ENCODE measurements around the gene SUGP2. TPM values are rescaled to one million over a fixed set of nuclear protein-coding genes. Genes with fewer than 3 reads are reported as not detected.
A peak's percentile ranks its signal among the peaks of the same experiment; 100 is the strongest.

The SUGP2 gene
- total and polyA plus RNA-seq, 5 experiments from 2014 or later = 7.4 to 136 (median 8.2) TPM

DNA sequence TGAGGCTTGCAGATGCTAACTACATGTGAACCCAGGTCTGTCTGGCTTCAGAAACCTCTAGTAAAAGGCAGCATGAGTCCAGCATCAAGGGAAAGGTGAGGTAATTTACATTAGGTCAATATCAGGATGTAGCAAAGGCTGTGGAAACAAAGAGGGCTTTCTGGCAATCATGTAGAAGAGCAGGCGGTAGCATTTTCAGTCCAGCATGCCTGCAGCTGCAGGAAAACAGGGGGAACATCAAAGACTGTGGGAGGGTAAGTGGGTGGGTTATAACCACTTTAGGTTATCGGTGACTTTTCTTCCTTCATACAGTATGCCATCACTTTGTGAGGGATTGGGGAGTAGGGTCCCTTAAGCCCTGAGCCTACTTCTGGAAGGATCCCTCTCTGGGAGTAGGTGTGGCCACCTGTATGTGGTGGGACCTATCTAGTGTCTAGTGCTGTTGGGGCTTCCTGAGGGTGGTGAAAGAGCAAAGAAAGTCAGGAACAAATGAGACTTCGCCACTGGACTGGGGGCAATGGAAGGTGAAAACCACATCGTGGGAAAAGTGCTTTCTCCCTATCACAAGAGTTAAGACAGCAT, 10.8 kb downstream of the SUGP2 start:
- Mint-ChIP-seq H3K4me3 (peak overlapping the region in 3 of 10 donors; percentile 7 to 52 (median 8)), H3K27ac (peak overlapping the region in 7 of 10 donors; percentile 36 to 72 (median 47)), H3K9me3 (no peaks in the 10 kb centered on the region), H3K27me3 (no peaks in the 10 kb centered on the region), H3K4me1 (peaks cover 16 to 47% (median 25%) of the 10 kb centered on the region in 4 donors), H3K36me3 (peaks cover 0 to 85% (median 14%) of the 10 kb centered on the region in 3 donors)
- no peak for ATAC-seq
- no peak for DNase-seq
- POLR2A ChIA-PET = no interaction called here

- Mint-ChIP-seq H3K4me1 (peaks cover 13 to 42% (median 16%) of the 10 kb centered on the region in 4 donors), H3K27ac (no peak overlapping the region), H3K27me3 (no peaks in the 10 kb centered on the region), H3K4me3 (no peak overlapping the region), H3K36me3 (peaks cover 0 to 85% (median 20%) of the 10 kb centered on the region in 3 donors), H3K9me3 (no peaks in the 10 kb centered on the region)
- DNase-seq (no peak), ATAC-seq (no peak)
- POLR2A ChIA-PET = interaction anchor here (0.7 kb wide), 1 partner anchor 24 kb away, joined by 3 read pairs; no protein-coding TSS in a partner anchor
These were observed 12.2 kb downstream of the SUGP2 start for GRCh38 chr19:19021115-19021514.

DNA sequence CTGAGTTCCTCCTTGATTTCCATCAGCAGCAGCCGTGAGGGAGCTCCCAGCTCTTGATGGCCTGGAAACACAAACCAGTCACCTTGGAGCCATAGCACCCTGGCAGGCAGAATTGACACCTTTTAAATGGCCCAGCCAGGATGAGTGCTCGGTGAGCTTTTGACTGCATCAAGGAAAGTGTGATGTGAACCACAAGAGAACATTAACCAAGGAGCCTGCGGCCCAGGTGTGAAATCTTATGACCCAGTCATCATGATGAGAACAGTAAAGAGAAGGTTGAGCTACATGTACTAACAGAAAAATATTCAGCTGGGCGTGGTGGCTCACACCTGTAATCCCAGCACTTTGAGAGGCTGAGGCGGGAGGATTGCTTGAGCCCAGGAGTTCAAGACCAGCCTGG, 22.8 kb downstream of the SUGP2 start:
- Mint-ChIP-seq H3K4me3 (no peak overlapping the region), H3K27ac (peak overlapping the region in 1 of 10 donors; percentile 25), H3K27me3 (no peaks in the 10 kb centered on the region), H3K36me3 (peaks cover 0 to 90% (median 22%) of the 10 kb centered on the region in 3 donors), H3K9me3 (no peaks in the 10 kb centered on the region), H3K4me1 (peaks cover 0 to 5% (median 3%) of the 10 kb centered on the region in 4 donors)
- ATAC-seq (no peak), DNase-seq (peak in 1 of 10 donors; percentile 12)
- POLR2A ChIA-PET = interaction anchor here (0.7 to 1.1 kb wide), 2 partner anchors 10 to 19 kb away, joined by 3 read pairs; no protein-coding TSS in a partner anchor

DNA sequence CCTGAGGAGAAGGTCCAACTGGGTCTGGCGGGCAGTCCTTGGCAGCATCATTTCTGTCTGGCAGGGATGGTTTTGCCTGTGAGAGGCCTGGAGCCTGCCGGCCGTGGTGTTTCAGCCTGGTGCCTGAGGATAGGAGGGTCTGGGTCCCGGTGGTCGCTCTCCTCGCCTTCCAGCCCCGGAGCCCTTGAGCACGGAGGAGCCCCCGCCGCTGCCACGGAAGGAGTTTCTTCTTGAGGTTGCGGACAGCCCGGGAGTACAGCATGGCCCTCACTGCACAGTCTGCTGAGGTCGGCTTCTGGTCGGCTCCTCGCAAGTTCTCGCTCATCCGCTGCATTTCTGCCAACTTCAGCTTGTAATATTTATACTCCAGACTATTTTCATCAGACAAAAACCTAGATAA, 23.4 kb downstream of the SUGP2 start:
- Mint-ChIP-seq H3K9me3 (no peaks in the 10 kb centered on the region), H3K27me3 (no peaks in the 10 kb centered on the region)

DNA sequence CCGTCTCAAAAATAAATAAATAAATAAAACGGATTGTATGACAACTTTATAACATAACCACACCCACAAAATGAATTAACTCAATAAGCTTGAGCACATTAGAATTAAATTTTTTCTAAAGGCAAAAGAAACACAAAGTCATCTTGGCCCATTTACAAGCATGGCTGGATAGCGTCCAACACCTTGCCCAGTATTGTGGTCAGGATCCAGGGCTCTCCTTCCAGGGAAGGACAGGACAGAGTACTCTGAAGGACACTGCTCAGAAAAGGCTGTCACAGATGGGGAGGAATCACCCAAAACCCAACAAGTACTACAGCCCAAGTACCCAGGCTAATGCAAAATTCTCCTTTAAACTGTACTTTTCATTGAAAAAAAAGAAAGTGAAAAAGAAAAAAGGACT, 27.1 kb downstream of the SUGP2 start:
- DNase-seq (no peak), ATAC-seq (no peak)
- Mint-ChIP-seq H3K27ac (no peak overlapping the region), H3K4me1 (peaks cover 0 to 9% (median 4%) of the 10 kb centered on the region in 4 donors), H3K27me3 (no peaks in the 10 kb centered on the region), H3K36me3 (peaks cover 0 to 87% (median 34%) of the 10 kb centered on the region in 3 donors), H3K9me3 (no peaks in the 10 kb centered on the region), H3K4me3 (no peak overlapping the region)
- POLR2A ChIA-PET = interaction anchor here (0.7 kb wide), 1 partner anchor 412 kb away, joined by 4 read pairs; no protein-coding TSS in a partner anchor

More for the DNA sequence above, 23.4 kb downstream of the SUGP2 start:
- ATAC-seq (no peak), DNase-seq (no peak)
- POLR2A ChIA-PET = interaction anchor here (1.1 kb wide), 1 partner anchor 20 kb away, joined by 3 read pairs; no protein-coding TSS in a partner anchor
- H3K27ac Mint-ChIP-seq = no peak overlapping the region
- peaks cover 0 to 91% (median 22%) of the 10 kb centered on the region in 3 donors for H3K36me3 Mint-ChIP-seq
- no peak overlapping the region for H3K4me3 Mint-ChIP-seq
- H3K4me1 Mint-ChIP-seq = peaks cover 0 to 5% (median 3%) of the 10 kb centered on the region in 4 donors

GRCh38 chr19:19004144-19004543, 29.2 kb downstream of the SUGP2 start:
- no peak for ATAC-seq
- peaks cover 12 to 24% (median 14%) of the 10 kb centered on the region in 4 donors for H3K4me1 Mint-ChIP-seq
- DNase-seq = no peak
- H3K27ac Mint-ChIP-seq = peak overlapping the region in 1 of 10 donors; percentile 38
- no peaks in the 10 kb centered on the region for H3K27me3 Mint-ChIP-seq
- peaks cover 0 to 79% (median 30%) of the 10 kb centered on the region in 3 donors for H3K36me3 Mint-ChIP-seq
- H3K9me3 Mint-ChIP-seq = no peaks in the 10 kb centered on the region
- H3K4me3 Mint-ChIP-seq = no peak overlapping the region
- POLR2A ChIA-PET = no interaction called here

GRCh38 chr19:18999896-19000620, 33.3 kb downstream of the SUGP2 start:
- H3K27me3 Mint-ChIP-seq = no peaks in the 10 kb centered on the region
- POLR2A ChIA-PET = no interaction called here

DNA sequence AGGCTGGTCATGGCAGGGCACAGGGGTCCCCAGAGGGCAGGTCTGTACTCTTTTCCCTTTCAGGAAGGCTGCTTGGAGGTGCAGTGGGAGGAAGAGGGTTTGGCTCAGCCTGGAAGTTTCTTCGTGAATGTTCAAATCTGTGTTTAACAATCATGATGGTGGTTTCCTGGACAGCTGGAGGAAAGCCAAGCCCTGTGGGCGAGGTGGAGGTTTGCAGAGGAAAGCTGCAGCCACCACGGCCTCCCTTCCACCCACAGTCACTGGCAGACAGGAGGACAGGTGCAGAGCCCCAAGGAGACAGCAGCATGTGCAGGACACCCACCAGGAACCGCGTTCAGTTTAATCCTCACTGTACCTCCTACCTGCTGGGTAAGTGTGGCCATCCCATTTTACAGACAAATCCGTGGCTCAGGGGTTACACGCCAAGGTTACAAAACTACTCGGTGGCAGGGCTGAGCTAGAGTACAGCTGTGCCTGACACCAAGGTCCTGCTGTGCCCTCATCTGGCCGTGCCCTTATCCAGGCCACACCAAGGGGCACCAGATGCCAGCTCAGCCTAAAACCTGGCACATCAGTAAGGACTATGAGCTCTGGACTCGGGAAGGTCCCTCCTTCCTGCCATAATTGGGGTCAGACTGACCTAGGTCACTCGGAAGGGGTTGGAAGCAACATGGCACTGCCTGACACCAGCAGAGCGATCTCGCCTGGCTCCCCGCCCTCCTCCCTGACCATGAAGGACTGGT, 34.1 kb downstream of the SUGP2 start:
- Mint-ChIP-seq H3K9me3 (no peaks in the 10 kb centered on the region), H3K4me1 (peaks cover 16 to 32% (median 23%) of the 10 kb centered on the region in 4 donors), H3K27me3 (no peaks in the 10 kb centered on the region), H3K36me3 (peaks cover 0 to 57% (median 15%) of the 10 kb centered on the region in 3 donors), H3K27ac (peak overlapping the region in 8 of 10 donors; percentile 5 to 95 (median 82)), H3K4me3 (peak overlapping the region in 7 of 10 donors; percentile 7 to 52 (median 49))
- POLR2A ChIA-PET = interaction anchor here (1.6 kb wide), 1 partner anchor 80 kb away, joined by 4 read pairs; the partner anchor contains the start of genes COPE and DDX49
- peak in 1 of 2 donors; percentile 39 for ATAC-seq
- DNase-seq = peak in 1 of 10 donors; percentile 22

More at GRCh38 chr19:18999896-19000620, 33.3 kb downstream of the SUGP2 start:
- H3K27ac Mint-ChIP-seq = peak overlapping the region in 8 of 10 donors; percentile 51 to 95 (median 80)
- H3K4me1 Mint-ChIP-seq = peaks cover 18 to 32% (median 23%) of the 10 kb centered on the region in 4 donors
- H3K4me3 Mint-ChIP-seq = peak overlapping the region in 6 of 10 donors; percentile 12 to 67 (median 34)
- ATAC-seq (no peak), DNase-seq (no peak)
- H3K9me3 Mint-ChIP-seq = no peaks in the 10 kb centered on the region
- peaks cover 0 to 60% (median 20%) of the 10 kb centered on the region in 3 donors for H3K36me3 Mint-ChIP-seq

GRCh38 chr19:18998276-18998675, 35.0 kb downstream of the SUGP2 start:
- peak overlapping the region in 9 of 10 donors; percentile 5 to 95 (median 54) for H3K27ac Mint-ChIP-seq

DNA sequence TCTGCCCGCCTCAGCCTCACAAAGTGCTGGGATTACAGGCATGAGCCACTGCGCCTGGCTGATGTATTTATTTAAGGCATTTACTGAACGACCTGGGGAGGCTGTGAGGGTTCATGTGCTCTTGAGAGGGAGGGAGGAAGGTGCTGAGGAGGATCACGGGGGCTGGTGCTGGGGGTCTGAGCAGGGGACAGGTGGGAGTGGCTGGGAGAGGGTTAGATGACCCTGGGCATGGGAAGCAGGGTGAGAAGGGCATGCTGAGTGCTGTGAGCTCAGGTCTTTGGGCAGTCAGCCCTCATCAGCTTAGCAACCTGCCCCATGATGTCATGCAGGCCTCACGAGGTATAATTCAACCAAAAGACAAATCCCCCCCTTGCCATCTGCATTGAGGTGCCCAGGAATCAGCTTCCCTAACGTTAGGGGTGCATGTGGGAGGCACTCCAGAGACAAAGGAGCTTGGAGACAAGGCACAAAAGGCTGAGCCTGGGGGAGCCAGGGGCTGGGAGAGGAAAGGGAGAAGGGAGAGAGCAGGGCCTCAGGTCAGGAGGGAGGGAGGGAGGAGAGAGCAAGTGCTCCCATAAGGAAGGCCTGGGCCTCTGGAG, 36.4 kb downstream of the SUGP2 start:
- Mint-ChIP-seq H3K4me3 (no peak overlapping the region), H3K36me3 (peaks cover 0 to 61% (median 22%) of the 10 kb centered on the region in 3 donors), H3K4me1 (peaks cover 16 to 32% (median 23%) of the 10 kb centered on the region in 4 donors), H3K27ac (peak overlapping the region in 2 of 10 donors; percentile 9 to 40), H3K27me3 (no peaks in the 10 kb centered on the region), H3K9me3 (no peaks in the 10 kb centered on the region)
- DNase-seq = no peak
- POLR2A ChIA-PET = interaction anchor here (0.6 kb wide), 1 partner anchor 24 kb away, joined by 3 read pairs; no protein-coding TSS in a partner anchor
- ATAC-seq = no peak

More at GRCh38 chr19:18998276-18998675, 35.0 kb downstream of the SUGP2 start:
- no peak for ATAC-seq
- Mint-ChIP-seq H3K9me3 (no peaks in the 10 kb centered on the region), H3K36me3 (peaks cover 0 to 60% (median 17%) of the 10 kb centered on the region in 3 donors), H3K4me3 (peak overlapping the region in 4 of 10 donors; percentile 16 to 51 (median 47)), H3K4me1 (peaks cover 16 to 32% (median 23%) of the 10 kb centered on the region in 4 donors), H3K27me3 (no peaks in the 10 kb centered on the region)
- DNase-seq = no peak
- POLR2A ChIA-PET = interaction anchor here (1.6 kb wide), 1 partner anchor 79 kb away, joined by 4 read pairs; the partner anchor contains the start of genes COPE and DDX49

- H3K36me3 Mint-ChIP-seq = peaks cover 0 to 60% (median 18%) of the 10 kb centered on the region in 3 donors
- no peak for ATAC-seq
- H3K27ac Mint-ChIP-seq = peak overlapping the region in 1 of 10 donors; percentile 40
- no peak overlapping the region for H3K4me3 Mint-ChIP-seq
- no peaks in the 10 kb centered on the region for H3K9me3 Mint-ChIP-seq
- DNase-seq = no peak
- POLR2A ChIA-PET = no interaction called here
- no peaks in the 10 kb centered on the region for H3K27me3 Mint-ChIP-seq
- H3K4me1 Mint-ChIP-seq = peaks cover 16 to 28% (median 23%) of the 10 kb centered on the region in 4 donors
These were observed 37.0 kb downstream of the SUGP2 start for GRCh38 chr19:18996351-18996750.
